Neural progenitor cell (in vitro differentiated cells): ENCODE measurements around the gene ELOVL6.

ENCODE experiments used
- CTCF ChIP-seq: fragments of 200-600 bp; sonication (generic); IDR thresholded peaks from 2 replicates; pipeline ENCODE4 v1.5.1; 2017; ENCODE audit warnings: antibody characterized with exemption, mild to moderate bottlenecking
- EZH2phosphoT487 ChIP-seq: fragments of 200-600 bp; sonication (generic); IDR thresholded peaks from 2 replicates; pipeline ENCODE4 v1.6.1; 2017; ENCODE audit warnings: antibody characterized with exemption

GRCh38 chr4:110164251-110164650 lies 34.2 kb downstream of the ELOVL6 start:
- TF ChIP-seq CTCF (no peak), EZH2phosphoT487 (no peak)
